ENCODE results near the gene RGSL1.
A peak's percentile ranks its signal among the peaks of the same experiment; 100 is the strongest.

Gene RGSL1

GRCh38 chr1:182549346-182549745 lies 99.4 kb downstream of the RGSL1 start:
- no peak for DNase-seq (ENCODE audit: low spot score)

GRCh38 chr1:182549811-182550210 lies 99.9 kb downstream of the RGSL1 start:
- no peak for DNase-seq (ENCODE audit: low spot score)

DNA sequence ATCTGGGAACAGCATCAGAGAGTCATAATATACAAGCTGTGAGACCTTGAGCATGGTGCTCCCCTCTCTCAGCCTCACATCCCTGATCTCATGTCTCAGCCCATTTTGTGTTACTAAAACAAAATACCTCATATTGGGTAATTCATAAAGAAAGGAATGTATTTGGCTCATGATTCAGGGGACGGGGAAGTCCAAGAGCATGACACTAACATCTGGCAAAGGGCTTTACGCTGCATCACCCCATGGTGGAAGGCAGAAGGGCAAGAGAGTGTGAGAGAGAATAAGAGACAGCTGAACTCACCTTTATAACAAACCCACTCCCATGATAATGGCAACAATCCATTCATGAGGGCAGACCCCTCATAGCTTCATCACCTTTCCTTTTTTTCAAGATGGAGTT lies 102.6 kb downstream of the RGSL1 start:
- DNase-seq (ENCODE audit: low spot score) = no peak

DNA sequence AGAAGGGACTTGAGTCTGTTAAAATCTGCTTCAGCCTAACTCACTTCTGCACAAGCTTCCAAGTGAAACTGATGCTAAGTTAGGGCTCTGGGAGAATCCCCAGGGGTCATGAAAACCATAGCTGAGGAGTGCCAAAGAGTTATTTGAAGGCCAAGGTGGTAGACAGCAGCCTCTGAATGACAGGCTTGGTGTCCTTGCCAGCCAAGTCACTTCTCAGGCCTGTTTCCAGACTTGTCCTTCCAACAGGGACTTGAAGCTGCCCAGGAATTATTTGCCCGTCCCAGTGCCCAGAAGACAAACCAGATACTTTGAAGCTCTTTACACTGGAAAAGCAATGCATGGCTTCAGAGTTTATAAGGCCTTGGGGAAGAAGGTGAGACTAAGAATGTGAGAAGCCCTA lies 105.5 kb downstream of the RGSL1 start:
- DNase-seq (ENCODE audit: low spot score) = no peak

- DNase-seq (ENCODE audit: low spot score) = peak; percentile 12
Measured at GRCh38 chr1:182556279-182556678, 106.3 kb downstream of the RGSL1 start.

- no peak for DNase-seq (ENCODE audit: low spot score)
Measured at GRCh38 chr1:182560392-182560984, 110.5 kb downstream of the RGSL1 start.

GRCh38 chr1:182561456-182561855 lies 111.5 kb downstream of the RGSL1 start:
- no peak for DNase-seq (ENCODE audit: low spot score)

DNA sequence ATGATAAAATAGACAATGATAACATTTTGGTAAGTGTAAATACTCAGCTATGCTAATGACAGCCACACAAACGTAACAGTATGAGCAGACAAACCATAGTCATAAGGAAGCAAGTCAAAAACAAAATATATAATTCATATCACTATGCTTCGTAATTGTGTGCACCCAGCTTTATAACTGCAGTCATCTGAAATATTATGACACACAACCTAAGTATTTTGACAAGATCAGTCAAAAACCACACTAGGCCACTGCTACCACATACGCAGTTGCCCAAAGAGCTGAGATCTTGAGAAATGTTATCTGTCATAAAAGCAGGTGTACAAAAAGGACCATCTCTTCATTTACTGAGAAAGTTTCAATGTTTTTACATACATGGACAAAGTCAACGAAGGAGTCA lies 113.1 kb downstream of the RGSL1 start:
- no peak for DNase-seq (ENCODE audit: low spot score)

GRCh38 chr1:182564406-182565004 lies 114.6 kb downstream of the RGSL1 start:
- no peak for DNase-seq (ENCODE audit: low spot score)

- DNase-seq (ENCODE audit: low spot score) = no peak
Measured at GRCh38 chr1:182565537-182565936, 115.6 kb downstream of the RGSL1 start.

DNA sequence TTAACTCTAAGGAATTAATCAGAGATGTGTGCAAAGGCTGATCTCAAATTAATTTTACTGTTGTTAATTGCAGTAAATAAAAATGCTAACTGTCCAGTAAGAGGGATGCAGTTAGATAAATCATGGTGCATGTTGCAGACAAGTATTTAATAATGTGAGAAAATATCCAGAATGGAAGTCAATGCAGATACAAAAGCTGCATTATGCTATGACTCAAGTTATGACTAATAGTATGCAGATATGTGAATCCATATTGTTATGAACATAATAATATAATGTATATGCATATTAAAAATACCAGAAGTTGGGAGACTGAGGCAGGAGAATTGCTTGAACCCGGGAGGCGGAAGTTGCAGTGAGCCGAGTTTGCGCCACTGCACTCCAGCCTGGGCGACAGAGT lies 117.7 kb downstream of the RGSL1 start:
- DNase-seq (ENCODE audit: low spot score) = no peak

DNA sequence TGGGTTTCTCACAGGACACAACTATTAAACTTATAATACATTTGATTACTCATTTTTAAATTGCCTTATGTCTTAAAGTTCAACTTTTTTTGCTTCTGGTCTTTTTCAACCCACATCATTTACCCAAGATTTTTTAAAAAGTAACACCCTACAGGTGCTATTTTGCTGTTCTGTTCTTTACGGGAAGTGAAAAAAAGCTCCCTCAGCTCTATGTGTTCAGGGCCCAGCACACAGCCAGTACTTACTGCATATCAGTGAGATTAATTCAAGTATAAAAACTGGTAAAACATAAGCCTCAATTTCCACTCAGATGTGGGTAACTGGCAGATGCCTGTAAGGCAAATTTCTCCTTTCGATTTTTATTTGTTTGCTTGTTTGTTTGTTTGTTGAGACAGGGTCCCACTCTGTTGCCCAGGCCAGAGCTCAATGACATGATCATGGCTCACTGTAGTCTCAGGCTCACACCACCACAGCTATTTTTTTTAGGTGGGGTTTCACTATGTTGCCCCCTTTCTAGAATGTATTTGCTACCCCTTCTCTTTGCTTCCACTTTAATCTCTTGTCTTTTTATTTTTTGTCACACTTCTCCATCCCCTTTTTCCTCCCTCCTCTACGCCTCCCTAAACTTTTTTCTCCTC lies 118.8 kb downstream of the RGSL1 start:
- DNase-seq (ENCODE audit: low spot score) = no peak

DNA sequence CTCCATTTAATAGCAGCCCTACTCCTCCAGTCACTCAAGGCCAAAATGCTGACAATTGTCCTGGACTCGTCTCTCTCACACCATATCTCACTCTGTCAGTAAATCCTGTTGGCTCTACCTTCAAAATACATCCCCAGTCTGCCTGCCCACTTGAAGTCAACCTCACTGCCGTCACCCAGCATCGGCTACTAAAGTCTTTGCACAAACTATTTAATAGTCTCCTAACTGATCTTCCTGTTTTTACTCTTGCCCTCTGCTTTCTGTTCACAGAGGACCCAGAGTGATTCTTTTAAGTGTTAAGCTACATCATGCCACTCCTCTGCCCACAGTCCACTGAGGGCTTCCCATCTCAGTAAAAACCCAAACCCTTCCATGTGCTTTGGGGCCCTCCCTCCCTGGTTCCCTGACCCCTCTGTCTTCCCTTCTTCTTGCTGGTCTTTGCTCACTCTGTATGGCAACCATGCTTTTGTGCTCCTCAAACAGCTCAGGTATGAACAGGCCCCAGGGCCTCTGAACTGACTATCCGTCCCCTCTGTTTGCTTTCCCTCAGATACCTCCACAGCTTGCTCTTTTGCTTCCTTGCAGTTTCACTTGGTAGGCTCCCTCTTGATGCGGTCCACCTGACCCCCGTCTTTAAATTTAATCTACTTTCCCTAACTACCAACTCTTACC lies 120.1 kb downstream of the RGSL1 start:
- no peak for DNase-seq (ENCODE audit: low spot score)

- DNase-seq (ENCODE audit: low spot score) = no peak
Measured at GRCh38 chr1:182570611-182570970, 120.6 kb downstream of the RGSL1 start.

- no peak for DNase-seq (ENCODE audit: low spot score)
Measured at GRCh38 chr1:182574156-182574555, 124.2 kb downstream of the RGSL1 start.

GRCh38 chr1:182575540-182576149 lies 125.7 kb downstream of the RGSL1 start:
- no peak for DNase-seq (ENCODE audit: low spot score)

GRCh38 chr1:182580736-182581135 lies 130.8 kb downstream of the RGSL1 start:
- DNase-seq (ENCODE audit: low spot score) = no peak

DNA sequence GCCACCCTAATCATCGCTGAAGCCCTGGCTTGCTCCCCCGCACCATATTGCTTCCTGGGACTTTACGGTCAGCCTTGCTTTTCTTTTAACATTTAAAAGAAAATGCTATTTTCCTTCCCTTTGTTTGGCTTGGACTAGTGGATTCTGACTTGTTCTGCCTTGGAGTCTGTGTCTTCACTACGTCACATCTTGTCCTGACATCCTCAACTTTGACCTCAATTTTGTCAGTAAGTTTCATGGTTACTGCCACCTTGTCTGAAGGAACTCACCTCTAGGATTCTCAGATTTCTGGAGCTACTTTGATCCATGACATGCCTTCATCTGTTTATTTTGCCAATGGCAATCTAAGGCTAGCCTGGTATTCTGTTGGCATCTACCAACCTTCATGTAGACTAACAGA lies 134.8 kb downstream of the RGSL1 start:
- DNase-seq (ENCODE audit: low spot score) = no peak

GRCh38 chr1:182586380-182586779 lies 136.4 kb downstream of the RGSL1 start:
- DNase-seq (ENCODE audit: low spot score) = no peak

DNA sequence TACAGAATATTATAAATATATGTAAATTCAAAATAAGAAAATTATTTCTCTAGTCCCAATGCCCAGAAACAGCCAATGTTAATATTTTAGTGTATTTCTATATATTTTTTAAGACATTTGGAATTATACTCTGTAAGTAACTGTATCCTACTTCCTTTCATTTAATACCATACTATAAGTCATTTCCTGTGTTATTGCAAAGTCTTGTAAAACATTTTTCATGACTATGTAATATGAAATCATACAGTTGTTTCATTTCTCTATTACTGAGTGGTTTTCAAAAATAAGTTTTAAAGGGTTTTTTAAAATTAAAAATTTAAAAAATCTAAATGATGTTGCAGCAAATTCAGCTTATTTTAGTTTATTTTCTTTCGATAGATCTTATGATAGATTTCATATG lies 137.1 kb downstream of the RGSL1 start:
- DNase-seq (ENCODE audit: low spot score) = no peak

- DNase-seq (ENCODE audit: low spot score) = no peak
Measured at GRCh38 chr1:182587666-182588499, 137.9 kb downstream of the RGSL1 start.
